Liver (tissue), 3 donors: ENCODE results near the gene PCNT.

Source experiments
- CTCF ChIP-seq: fragments of 150-350 bp; IDR thresholded peaks from 2 replicates; pipeline ENCODE4 v1.5.1; 2017; ENCODE audit warnings: improper control_type of control experiment, low read depth, low read length; ENCODE audit not compliant: missing input control
- EGR1 ChIP-seq, 2 donors: IDR thresholded peaks; 2 replicates each; pipeline ENCODE4 v1.6.1; 2016 to 2018; ENCODE audit warnings: antibody characterized with exemption in 2 of 2, low read depth in 2 of 2
- FOXA1 ChIP-seq: IDR thresholded peaks from 2 replicates; pipeline ENCODE4 v1.6.1; 2016; ENCODE audit warnings: antibody characterized with exemption
- HNF4G ChIP-seq: IDR thresholded peaks from 2 replicates; pipeline ENCODE4 v1.6.1; 2016; ENCODE audit warnings: antibody characterized with exemption
- REST ChIP-seq: IDR thresholded peaks from 2 replicates; pipeline ENCODE4 v1.6.1; 2016; ENCODE audit warnings: antibody characterized with exemption, mild to moderate bottlenecking
- donor health status: healthy.
- donor health status: healthy.

- TF ChIP-seq CTCF (no peak), EGR1 (IDR thresholded peaks at IDR 0.05; ENCODE audit: low read depth in 2 of 2) (no peak), FOXA1 (no peak), HNF4G (no peak), REST (no peak)
Measured at GRCh38 chr21:46350981-46351380, 27.0 kb downstream of the PCNT start.
